H1 (cell line): ENCODE measurements around the gene PLPPR3. TPM values are rescaled to one million over a fixed set of nuclear protein-coding genes. Genes with fewer than 3 reads are reported as not detected.

Source experiments
- CTCF ChIA-PET: fragments of 300-600 bp; sonication (Branson Sonifier 250); formaldehyde crosslinking; loops from one replicate; lab custom pipeline; 2021; ENCODE audit not compliant: partially characterized antibody; lab: Charles Lee
- POLR2A ChIA-PET: fragments of 300-600 bp; sonication (Branson Sonifier 250); formaldehyde crosslinking; loops from one replicate; lab custom pipeline; 2021; ENCODE audit warnings: inconsistent platforms; ENCODE audit not compliant: partially characterized antibody; lab: Charles Lee
- DNase-seq, 2 experiments: peaks; one replicate each; pipeline versions ENCODE4 v3.0.0 to v3.0.0-alpha.2; 2010 to 2022; ENCODE audit warnings: low spot score in 2 of 2, low read depth in 1 of 2, mixed read lengths in 1 of 2
- FAIRE-seq: peaks from 2 replicates; lab custom pipeline; 2011; peaks lifted over from hg19 to GRCh38; lab: Jason Lieb, UNC
- H2AFZ ChIP-seq: 2 replicates; pipeline ENCODE4 v1.8.1; 2012; ENCODE audit warnings: low read length, inconsistent platforms
- H2AK5ac ChIP-seq: 2 replicates; pipeline ENCODE4 v1.6.1; 2013; ENCODE audit warnings: low read depth, low read length
- H2BK120ac ChIP-seq: replicated peaks from 2 replicates; pipeline ENCODE3; 2013; ENCODE audit warnings: low read depth, low read length, inconsistent platforms
- H2BK12ac ChIP-seq: 2 replicates; pipeline ENCODE4 v1.6.1; 2013; ENCODE audit warnings: low read depth, low read length
- H2BK15ac ChIP-seq: 2 replicates; pipeline ENCODE4 v1.6.1; 2013; ENCODE audit warnings: low read length
- H2BK20ac ChIP-seq: 2 replicates; pipeline ENCODE4 v1.6.1; 2013; ENCODE audit warnings: low read length
- H2BK5ac ChIP-seq: 2 replicates; pipeline ENCODE4 v1.6.1; 2013; ENCODE audit warnings: low read depth, low read length
- H3K14ac ChIP-seq: 2 replicates; pipeline ENCODE4 v1.6.1; 2013; ENCODE audit warnings: inconsistent platforms; ENCODE audit not compliant: insufficient read length
- H3K18ac ChIP-seq: 2 replicates; pipeline ENCODE4 v1.6.1; 2013; ENCODE audit warnings: low read length; ENCODE audit errors: extremely low read depth
- H3K23ac ChIP-seq: 2 replicates; pipeline ENCODE4 v1.6.1; 2013; ENCODE audit warnings: inconsistent platforms; ENCODE audit not compliant: insufficient read length
- H3K23me2 ChIP-seq: 2 replicates; pipeline ENCODE4 v1.6.1; 2013; ENCODE audit warnings: low read depth, low read length
- H3K27ac ChIP-seq: 2 replicates; pipeline ENCODE4 v1.6.1; 2011; ENCODE audit warnings: low read depth, low read length, inconsistent platforms
- H3K27me3 ChIP-seq, 4 experiments: replicated peaks in 1 of 4; 1 replicate in 1 of 4; 2 replicates in 3 of 4; pipeline versions ENCODE4 v1.6.1 to v1.8.1; 2011 to 2013; ENCODE audit warnings: low read length in 3 of 4, mild to moderate bottlenecking in 3 of 4, inconsistent platforms in 2 of 4, mixed read lengths in 2 of 4, moderate library complexity in 1 of 4; ENCODE audit not compliant: control insufficient read depth in 3 of 4, insufficient read depth in 3 of 4; ENCODE audit errors: extremely low read depth in 1 of 4
- H3K36me3 ChIP-seq, 4 experiments: 2 replicates each; pipeline versions ENCODE4 v1.6.1 to v1.8.1; 2011 to 2013; ENCODE audit warnings: mild to moderate bottlenecking in 4 of 4, low read length in 3 of 4, moderate library complexity in 2 of 4, control low read depth in 1 of 4, inconsistent platforms in 1 of 4; ENCODE audit not compliant: insufficient read depth in 4 of 4, control insufficient read depth in 2 of 4
- H3K4ac ChIP-seq: replicated peaks from 2 replicates; pipeline ENCODE3; 2013; ENCODE audit warnings: low read length, low read depth, mixed read lengths, inconsistent platforms; ENCODE audit not compliant: insufficient read length
- H3K4me1 ChIP-seq, 4 experiments: replicated peaks in 1 of 4; 1 replicate in 1 of 4; 2 replicates in 3 of 4; pipeline versions ENCODE4 v1.6.1 to v1.8.1; 2011 to 2013; ENCODE audit warnings: low read length in 3 of 4, inconsistent platforms in 2 of 4, mixed read lengths in 1 of 4; ENCODE audit not compliant: insufficient read depth in 4 of 4, control insufficient read depth in 3 of 4
- H3K4me2 ChIP-seq, 2 experiments: 2 replicates each; pipeline versions ENCODE4 v1.6.1 to v1.8.1; 2011 to 2013; ENCODE audit warnings: low read depth in 2 of 2, low read length in 2 of 2, control low read depth in 1 of 2, inconsistent platforms in 1 of 2, mild to moderate bottlenecking in 1 of 2; ENCODE audit not compliant: insufficient read depth in 1 of 2
- H3K4me3 ChIP-seq, 4 experiments: fragments of 200-600, 300-600 bp in 1 of 4; sonication (generic), shearing (Covaris generic), sonication (Bioruptor Twin) in 1 of 4; 2 replicates each; pipeline versions ENCODE4 v1.5.1 to v1.8.1; 2011 to 2016; ENCODE audit warnings: low read length in 4 of 4, low read depth in 3 of 4, control low read depth in 2 of 4, inconsistent platforms in 2 of 4, mild to moderate bottlenecking in 2 of 4, mixed read lengths in 1 of 4, moderate library complexity in 1 of 4; ENCODE audit not compliant: insufficient read depth in 2 of 4; ENCODE audit errors: extremely low read depth in 1 of 4
- H3K56ac ChIP-seq: replicated peaks from 2 replicates; pipeline ENCODE3; 2013; ENCODE audit warnings: low read depth, mild to moderate bottlenecking, mixed read lengths, low read length, inconsistent platforms; ENCODE audit not compliant: insufficient read length
- H3K79me1 ChIP-seq: 2 replicates; pipeline ENCODE4 v1.6.1; 2013; ENCODE audit warnings: low read depth, low read length, control low read depth
- H3K79me2 ChIP-seq, 2 experiments: 2 replicates each; pipeline versions ENCODE4 v1.6.1 to v1.8.1; 2012 to 2013; ENCODE audit warnings: low read length in 2 of 2, mild to moderate bottlenecking in 2 of 2, inconsistent platforms in 1 of 2; ENCODE audit not compliant: insufficient read depth in 2 of 2, control insufficient read depth in 1 of 2
- H3K9ac ChIP-seq, 4 experiments: replicated peaks in 1 of 4; 1 replicate in 1 of 4; 2 replicates in 3 of 4; pipeline versions ENCODE4 v1.6.1 to v1.8.1; 2011 to 2013; ENCODE audit warnings: low read depth in 3 of 4, low read length in 3 of 4, control low read depth in 2 of 4, mild to moderate bottlenecking in 2 of 4, moderate library complexity in 2 of 4, inconsistent platforms in 1 of 4; ENCODE audit errors: extremely low read depth in 1 of 4
- H3K9me3 ChIP-seq, 2 experiments: 2 replicates each; pipeline versions ENCODE4 v1.6.1 to v1.8.1; 2012 to 2013; ENCODE audit warnings: mild to moderate bottlenecking in 2 of 2, moderate library complexity in 2 of 2, control low read depth in 1 of 2, inconsistent platforms in 1 of 2, low read depth in 1 of 2, low read length in 1 of 2, mixed read lengths in 1 of 2; ENCODE audit not compliant: insufficient read depth in 2 of 2
- H4K20me1 ChIP-seq, 2 experiments: replicated peaks in 1 of 2; 2 replicates each; pipeline versions ENCODE3 to v1.8.1; 2011 to 2013; ENCODE audit warnings: inconsistent platforms in 2 of 2, low read length in 2 of 2, mild to moderate bottlenecking in 1 of 2; ENCODE audit not compliant: insufficient read depth in 2 of 2, control insufficient read depth in 1 of 2
- H4K5ac ChIP-seq: 2 replicates; pipeline ENCODE4 v1.6.1; 2013; ENCODE audit warnings: low read length, low read depth, mixed read lengths, inconsistent platforms; ENCODE audit not compliant: insufficient read length
- H4K8ac ChIP-seq: 2 replicates; pipeline ENCODE4 v1.8.0; 2013; ENCODE audit warnings: mild to moderate bottlenecking, moderate library complexity, low read length, inconsistent platforms; ENCODE audit not compliant: insufficient read depth; ENCODE audit errors: extremely low read depth
- H4K91ac ChIP-seq: replicated peaks from 2 replicates; pipeline ENCODE3; 2013; ENCODE audit warnings: low read length, mixed read lengths, inconsistent platforms; ENCODE audit not compliant: insufficient read length
- ASH2L ChIP-seq: fragments of 200-600, 300-600 bp; sonication (generic); IDR thresholded peaks from one replicate; pipeline ENCODE4 v1.7.1; 2017; ENCODE audit warnings: low read length
- BCL11A ChIP-seq, 2 experiments: IDR thresholded peaks; one replicate each; pipeline ENCODE4 v1.6.1; 2011; ENCODE audit warnings: low read depth in 2 of 2, low read length in 2 of 2, mild to moderate bottlenecking in 2 of 2
- BRCA1 ChIP-seq: IDR thresholded peaks from 2 replicates; pipeline ENCODE4 v1.6.1; 2012; ENCODE audit warnings: low read depth, low read length, improper control_type of control experiment
- CBX5 ChIP-seq: fragments of 300-800, 300-1000 bp; sonication (generic); IDR thresholded peaks from 2 replicates; pipeline ENCODE4 v1.7.1; 2016; ENCODE audit warnings: antibody characterized with exemption, low read length, low read depth
- CHD1 ChIP-seq: IDR thresholded peaks from 2 replicates; pipeline ENCODE4 v1.6.1; 2012; ENCODE audit warnings: low read depth, low read length, improper control_type of control experiment
- CHD2 ChIP-seq: IDR thresholded peaks from 2 replicates; pipeline ENCODE4 v1.6.1; 2012; ENCODE audit warnings: low read length, improper control_type of control experiment
- EGR1 ChIP-seq: IDR thresholded peaks from 2 replicates; pipeline ENCODE4 v1.6.1; 2011; ENCODE audit warnings: low read depth, low read length, borderline replicate concordance
- JUN ChIP-seq: IDR thresholded peaks from 2 replicates; pipeline ENCODE4 v1.6.1; 2011; ENCODE audit warnings: low read depth, mild to moderate bottlenecking, improper control_type of control experiment, low read length
- KDM1A ChIP-seq: fragments of 200-600, 300-600 bp; sonication (generic); IDR thresholded peaks from 2 replicates; pipeline ENCODE4 v1.7.1; 2016; ENCODE audit warnings: mild to moderate bottlenecking, low read length, borderline replicate concordance
- KDM5A ChIP-seq: fragments of 200-600 bp; IDR thresholded peaks from 2 replicates; pipeline ENCODE4 v1.7.1; 2012; ENCODE audit warnings: mild to moderate bottlenecking, low read length, inconsistent platforms, mixed read lengths
- NRF1 ChIP-seq: IDR thresholded peaks from 2 replicates; pipeline ENCODE4 v1.6.1; 2011; ENCODE audit warnings: mild to moderate bottlenecking, low read depth, low read length, improper control_type of control experiment
- SIN3A ChIP-seq, 2 experiments: IDR thresholded peaks in 1 of 2; conservative IDR thresholded peaks in 1 of 2; 2 replicates each; pipeline ENCODE4 v1.6.1; 2011 to 2012; ENCODE audit warnings: low read length in 2 of 2, improper control_type of control experiment in 1 of 2, low read depth in 1 of 2, mild to moderate bottlenecking in 1 of 2
- TAF7 ChIP-seq: optimal IDR thresholded peaks from 2 replicates; pipeline ENCODE3; 2011; ENCODE audit warnings: low read depth, mild to moderate bottlenecking, inconsistent platforms, low read length, moderate library complexity, borderline replicate concordance
- WGBS, 2 experiments: shearing (Covaris generic) in 1 of 2; methylation state at CpG; one replicate each; pipeline versions ENCODE4 v1.1.6 to v1.1.7; 2013 to 2015; ENCODE audit warnings: low lambda C conversion rate in 2 of 2, mixed read lengths in 2 of 2, inconsistent platforms in 1 of 2, low coverage in 1 of 2, missing lambda C conversion rate in 1 of 2; ENCODE audit not compliant: insufficient replicate concordance in 2 of 2, insufficient coverage in 1 of 2, insufficient read length in 1 of 2; ENCODE audit errors: extremely low coverage in 1 of 2, missing lambda C conversion rate in 1 of 2; 5-methylcytosine and 5-hydroxymethylcytosine counted together
- polyA plus RNA-seq, 7 experiments: library from polyadenylated mRNA; depleted of rRNA in 3 of 7; stranded (reverse) in 5 of 7; unstranded in 2 of 7; fragments of >200 nt in 5 of 7; fragments of 200-250 nt in 2 of 7; gene quantifications; 1 replicate in 5 of 7; 2 replicates in 1 of 7; 4 replicates in 1 of 7; pipeline versions ENCODE4 v1.2.1 to v1.2.3, GENCODE V29; 2011 to 2013; ENCODE audit warnings: missing spikeins in 2 of 7, mixed read lengths in 2 of 7
- total RNA-seq: library from RNA; stranded (reverse); fragmentation: NEBNext Ultra II Directional; extraction: Animal tissue kit (Norgen Biotek cat#: 25700); gene quantifications from 2 replicates; pipeline ENCODE4 v1.2.1, GENCODE V29; 2021

PLPPR3 gene
- total and polyA plus RNA-seq, 2 of the 8 experiments (the other 6 are each of a cell fraction or from before 2014, with no cell fraction given), result 71.7 to 76.4 TPM

GRCh38 chr19:829129-829758 lies 7.5 kb upstream of the PLPPR3 start:
- Histone ChIP-seq H3K23ac (no peak overlapping the region), H3K18ac (no peak overlapping the region), H3K14ac (no peak overlapping the region), H2BK5ac (no peak overlapping the region), H3K9ac (no peak overlapping the region), H3K56ac (no peak overlapping the region), H2BK12ac (no peak overlapping the region), H3K79me1 (no peaks in the 10 kb centered on the region), H3K27me3 (no peaks in the 10 kb centered on the region), H2BK120ac (no peak overlapping the region), H3K79me2 (no peaks in the 10 kb centered on the region), H4K8ac (no peak overlapping the region; the same call in 1 of the 2 replicates), H3K9me3 (no peaks in the 10 kb centered on the region), H3K23me2 (no peaks in the 10 kb centered on the region), H2AFZ (no peak overlapping the region), H2AK5ac (no peak overlapping the region), H4K5ac (no peak overlapping the region), H4K20me1 (no peaks in the 10 kb centered on the region), H3K4me2 (no peak overlapping the region), H3K36me3 (no peaks in the 10 kb centered on the region), H3K4me3 (no peak overlapping the region), H2BK15ac (no peak overlapping the region), H3K4ac (no peak overlapping the region), H2BK20ac (no peak overlapping the region), H3K27ac (no peak overlapping the region), H3K4me1 (no peaks in the 10 kb centered on the region), H4K91ac (no peak overlapping the region)
- DNase-seq (no peak), FAIRE-seq (no peak)
- 90% methylated on average over 16 of the region's 18 CpGs; no CpG with 5 or more reads in 1 of the 2 experiments for WGBS, 2 experiments
- ChIA-PET POLR2A (interaction anchor here (1.8 kb wide), 1 partner anchor 9 kb away, joined by 4 read pairs; no protein-coding TSS in a partner anchor), CTCF (no interaction called here)
- TF ChIP-seq ASH2L (no peak), TAF7 (no peak), JUN (no peak), BCL11A (IDR thresholded peaks at IDR 0.05; ENCODE audit: low read depth in 2 of 2, low read length in 2 of 2) (no peak), BRCA1 (no peak), SIN3A (conservative IDR thresholded peaks at IDR 0.05 in 1 of 2, IDR thresholded peaks at IDR 0.05 in 1 of 2; ENCODE audit: low read depth in 1 of 2, low read length in 2 of 2) (no peak), EGR1 (no peak), KDM1A (no peak), NRF1 (no peak), KDM5A (no peak), CHD1 (no peak), CHD2 (no peak), CBX5 (no peak)
